Colonic mucosa (tissue), 4 donors: ENCODE data around the gene SCART1. TPM values are rescaled to one million over a fixed set of nuclear protein-coding genes. Genes with fewer than 3 reads are reported as not detected.

Experiments used
- DNase-seq: peaks from one replicate; pipeline ENCODE4 v3.0.0-alpha.2; 2020
- H3K27ac ChIP-seq: fragments of 200-600 bp; one replicate; pipeline ENCODE4 v1.8.0; 2021
- H3K27me3 ChIP-seq: fragments of 200-600 bp; one replicate; pipeline ENCODE4 v1.8.0; 2021
- H3K36me3 ChIP-seq: fragments of 200-600 bp; one replicate; pipeline ENCODE4 v1.8.0; 2021
- H3K4me1 ChIP-seq: fragments of 200-600 bp; one replicate; pipeline ENCODE4 v1.8.0; 2021; ENCODE audit warnings: mild to moderate bottlenecking
- H3K4me3 ChIP-seq: fragments of 200-600 bp; one replicate; pipeline ENCODE4 v1.8.0; 2021
- H3K9ac ChIP-seq, 2 donors: one replicate each; pipeline ENCODE4 v1.7.0; 2013; ENCODE audit warnings: control low read depth in 2 of 2, low read depth in 2 of 2, low read length in 2 of 2
- H3K9me3 ChIP-seq: fragments of 200-600 bp; one replicate; pipeline ENCODE4 v1.8.0; 2021
- CTCF ChIP-seq: fragments of 200-600 bp; IDR thresholded peaks from one replicate; pipeline ENCODE4 v1.8.0; 2022; ENCODE audit warnings: antibody characterized with exemption, mild to moderate bottlenecking
- intact Hi-C: fragments of 100-400 bp; cut with DNase I; formaldehyde crosslinking; loops from one replicate; pipeline ENCODE4 v1.14.1; 2022
- total RNA-seq, 2 donors: library from RNA; stranded (reverse); fragmentation: NEBNext Ultra II Directional in 1 of 2; extraction: Animal tissue kit (Norgen Biotek cat#: 25700) in 1 of 2; gene quantifications; one replicate each; pipeline ENCODE4 v1.2.1, GENCODE V29; 2021
- donor health status: healthy.
- donor health status: DM: no; HTN: no; CAD: no.
- donor health status: DM: no; HTN: no; CAD: no.

Gene SCART1
- total RNA-seq, 2 donors from 2014 or later = 1.3 to 1.6 TPM

- no peak overlapping the region for H3K9ac ChIP-seq
- H3K36me3 ChIP-seq = no peaks in the 10 kb centered on the region
- intact Hi-C loops = no loop called here
- H3K27me3 ChIP-seq = no peaks in the 10 kb centered on the region
- TF ChIP-seq CTCF = no peak
- no peak overlapping the region for H3K4me3 ChIP-seq
- H3K27ac ChIP-seq = no peak overlapping the region
- H3K9me3 ChIP-seq = no peaks in the 10 kb centered on the region
- no peaks in the 10 kb centered on the region for H3K4me1 ChIP-seq
- DNase-seq = no peak
These were observed 604 bp downstream of the SCART1 start for GRCh38 chr10:133454204-133454893.

GRCh38 chr10:133455196-133455595 is 1.5 kb downstream of the SCART1 start:
- intact Hi-C loops = no loop called here
- Histone ChIP-seq H3K36me3 (no peaks in the 10 kb centered on the region), H3K4me1 (no peaks in the 10 kb centered on the region), H3K4me3 (no peak overlapping the region), H3K9me3 (no peaks in the 10 kb centered on the region), H3K9ac (no peak overlapping the region), H3K27ac (no peak overlapping the region), H3K27me3 (no peaks in the 10 kb centered on the region)
- TF ChIP-seq CTCF = no peak
- no peak for DNase-seq

GRCh38 chr10:133455611-133456031 is 1.9 kb downstream of the SCART1 start:
- Histone ChIP-seq H3K4me1 (no peaks in the 10 kb centered on the region), H3K9ac (no peak overlapping the region), H3K36me3 (no peaks in the 10 kb centered on the region), H3K4me3 (no peak overlapping the region), H3K9me3 (no peaks in the 10 kb centered on the region), H3K27me3 (no peaks in the 10 kb centered on the region), H3K27ac (no peak overlapping the region)
- TF ChIP-seq CTCF = no peak
- intact Hi-C loops = no loop called here
- no peak for DNase-seq

- Histone ChIP-seq H3K27ac (no peak overlapping the region), H3K4me3 (no peak overlapping the region), H3K36me3 (no peaks in the 10 kb centered on the region), H3K27me3 (no peaks in the 10 kb centered on the region), H3K9me3 (no peaks in the 10 kb centered on the region), H3K4me1 (no peaks in the 10 kb centered on the region), H3K9ac (no peak overlapping the region)
- no peak for TF ChIP-seq CTCF
- DNase-seq = peak; percentile 11
- intact Hi-C loops = no loop called here
These were observed 2.6 kb downstream of the SCART1 start for GRCh38 chr10:133456041-133456951.

GRCh38 chr10:133457100-133457841 is 3.5 kb downstream of the SCART1 start:
- Histone ChIP-seq H3K4me3 (no peak overlapping the region), H3K27ac (no peak overlapping the region), H3K36me3 (no peaks in the 10 kb centered on the region), H3K9ac (no peak overlapping the region), H3K9me3 (no peaks in the 10 kb centered on the region), H3K4me1 (no peaks in the 10 kb centered on the region), H3K27me3 (no peaks in the 10 kb centered on the region)
- intact Hi-C loops = no loop called here
- peak; percentile 14 for DNase-seq
- no peak for TF ChIP-seq CTCF
